Peyer's patch (tissue), 4 donors: ENCODE data around the gene C10orf67. TPM values are rescaled to one million over a fixed set of nuclear protein-coding genes. Genes with fewer than 3 reads are reported as not detected.

ENCODE experiments used
- DNase-seq, 3 donors: peaks; one replicate each; pipeline ENCODE4 v3.0.0-alpha.2; 2017 to 2019
- H3K27ac ChIP-seq, 4 donors: fragments of 200-600 bp; sonication (generic); one replicate each; pipeline ENCODE4 v1.5.1; 2016 to 2019
- H3K27me3 ChIP-seq, 2 donors: fragments of 200-600 bp; sonication (generic); one replicate each; pipeline ENCODE4 v1.5.1; 2019
- H3K36me3 ChIP-seq, 3 donors: fragments of 200-600 bp; sonication (generic); one replicate each; pipeline ENCODE4 v1.5.1; 2016 to 2019
- H3K4me1 ChIP-seq, 4 donors: fragments of 200-600 bp; sonication (generic); one replicate each; pipeline ENCODE4 v1.5.1; 2016 to 2019
- H3K4me3 ChIP-seq, 4 donors: fragments of 200-600 bp; sonication (generic); 1 replicate in 3 of 4; 2 replicates in 1 of 4; pipeline ENCODE4 v1.5.1; 2016 to 2019; ENCODE audit warnings: mild to moderate bottlenecking in 1 of 4
- H3K9me3 ChIP-seq, 4 donors: fragments of 200-600 bp; sonication (generic); one replicate each; pipeline ENCODE4 v1.5.1; 2016 to 2019; ENCODE audit warnings: mild to moderate bottlenecking in 1 of 4
- CTCF ChIP-seq, 6 experiments: fragments of 450-650 bp in 4 of 6; fragments of 200-600 bp in 2 of 6; sonication (generic) in 1 of 6; IDR thresholded peaks; one replicate each; pipeline ENCODE4 v1.5.1; 2017 to 2019; ENCODE audit warnings: antibody characterized with exemption in 6 of 6, mild to moderate bottlenecking in 3 of 6, moderate library complexity in 1 of 6
- POLR2A ChIP-seq, 2 donors: fragments of 450-650 bp; IDR thresholded peaks; one replicate each; pipeline ENCODE4 v1.5.1; 2017; ENCODE audit warnings: antibody characterized with exemption in 2 of 2, mild to moderate bottlenecking in 2 of 2, moderate library complexity in 2 of 2
- total RNA-seq, 4 donors: library from RNA; depleted of rRNA; stranded (reverse); fragments of >200 nt; gene quantifications; one replicate each; pipeline ENCODE4 v1.1.0, GENCODE V29; 2016

Gene C10orf67
- total RNA-seq, 4 donors from 2014 or later = 1.2 TPM; not detected in 3

DNA sequence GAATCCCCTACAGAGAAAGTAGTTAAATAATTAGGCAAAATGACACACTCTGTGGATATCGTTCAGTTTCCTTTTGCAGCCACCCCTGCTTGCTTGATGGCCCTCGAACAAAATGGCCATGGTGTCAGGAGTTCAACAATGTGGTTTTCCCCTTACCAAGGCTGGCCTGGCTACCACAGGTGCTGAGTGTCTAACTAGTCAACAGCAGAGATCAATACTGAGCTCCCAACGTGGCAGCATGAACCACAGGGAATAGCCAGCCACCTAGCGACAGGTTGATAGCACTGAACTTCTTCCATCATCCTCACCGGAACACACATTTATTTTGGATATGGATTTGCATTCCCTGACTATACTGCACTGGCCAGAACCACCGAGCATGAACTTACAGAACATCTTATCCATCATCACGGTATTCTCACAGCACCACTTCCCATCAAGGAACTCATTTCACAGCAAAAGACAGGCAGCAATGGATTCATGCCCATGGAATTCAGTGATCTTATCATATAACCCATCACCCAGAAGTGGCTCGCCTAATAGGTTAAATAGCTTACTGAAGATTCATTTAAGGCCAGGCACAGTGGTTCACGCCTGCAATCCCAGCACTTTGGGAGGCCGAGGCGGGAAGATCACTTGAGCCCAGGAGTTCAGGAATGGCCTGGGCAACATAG, 6.3 kb downstream of the C10orf67 start:
- Histone ChIP-seq H3K4me3 (no peak overlapping the region), H3K27me3 (no peaks in the 10 kb centered on the region), H3K27ac (no peak overlapping the region), H3K36me3 (no peaks in the 10 kb centered on the region), H3K9me3 (no peaks in the 10 kb centered on the region), H3K4me1 (no peaks in the 10 kb centered on the region)
- no peak for DNase-seq
- TF ChIP-seq CTCF (IDR thresholded peaks at IDR 0.05) (no peak), POLR2A (IDR thresholded peaks at IDR 0.05) (no peak)

GRCh38 chr10:23337616-23338015, 7.0 kb downstream of the C10orf67 start:
- Histone ChIP-seq H3K27ac (no peak overlapping the region), H3K36me3 (no peaks in the 10 kb centered on the region), H3K4me1 (no peaks in the 10 kb centered on the region), H3K4me3 (no peak overlapping the region), H3K9me3 (no peaks in the 10 kb centered on the region), H3K27me3 (no peaks in the 10 kb centered on the region)
- DNase-seq = no peak
- TF ChIP-seq POLR2A (IDR thresholded peaks at IDR 0.05) (no peak), CTCF (IDR thresholded peaks at IDR 0.05) (no peak)

- no peaks in the 10 kb centered on the region for H3K9me3 ChIP-seq
- TF ChIP-seq POLR2A (IDR thresholded peaks at IDR 0.05) = no peak
- TF ChIP-seq CTCF (IDR thresholded peaks at IDR 0.05) = no peak
- no peaks in the 10 kb centered on the region for H3K4me1 ChIP-seq
- DNase-seq = no peak
- no peaks in the 10 kb centered on the region for H3K27me3 ChIP-seq
- no peak overlapping the region for H3K27ac ChIP-seq
- no peak overlapping the region for H3K4me3 ChIP-seq
- no peaks in the 10 kb centered on the region for H3K36me3 ChIP-seq
Observed at GRCh38 chr10:23331567-23332301, 12.9 kb downstream of the C10orf67 start.

GRCh38 chr10:23330948-23331347, 13.6 kb downstream of the C10orf67 start:
- H3K27me3 ChIP-seq = no peaks in the 10 kb centered on the region

More at GRCh38 chr10:23330948-23331347, 13.6 kb downstream of the C10orf67 start:
- no peaks in the 10 kb centered on the region for H3K36me3 ChIP-seq
- no peak overlapping the region for H3K27ac ChIP-seq
- no peaks in the 10 kb centered on the region for H3K4me1 ChIP-seq
- no peak for DNase-seq
- H3K4me3 ChIP-seq = no peak overlapping the region
- no peak for TF ChIP-seq CTCF (IDR thresholded peaks at IDR 0.05)
- no peak for TF ChIP-seq POLR2A (IDR thresholded peaks at IDR 0.05)
- H3K9me3 ChIP-seq = no peaks in the 10 kb centered on the region
